SK-N-SH (cell line): ENCODE data around the gene FGD6. TPM values are rescaled to one million over a fixed set of nuclear protein-coding genes. Genes with fewer than 3 reads are reported as not detected.

Source experiments
- CTCF ChIA-PET: fragments of 300-600, 350-600 bp; formaldehyde crosslinking; extraction: SDS; loops from one replicate; lab custom pipeline; 2021; lab: Yijun Ruan, JAX
- POLR2A ChIA-PET: fragments of 350-600 bp; sonication (Branson Sonifier 250); formaldehyde crosslinking; extraction: SDS; loops from one replicate; lab custom pipeline; 2020; ENCODE audit warnings: antibody characterized with exemption, inconsistent platforms; lab: Yijun Ruan, JAX
- DNase-seq: peaks from one replicate; pipeline ENCODE4 v3.0.0; 2012
- H2AFZ ChIP-seq: fragments of 200-600 bp; sonication (generic); 2 replicates; pipeline ENCODE4 v1.8.1; 2016; ENCODE audit warnings: antibody characterized with exemption, mild to moderate bottlenecking, low read depth
- H3F3A ChIP-seq: fragments of 200-600 bp; sonication (generic); replicated peaks from 2 replicates; pipeline ENCODE3; 2016; ENCODE audit warnings: antibody characterized with exemption, mild to moderate bottlenecking; ENCODE audit not compliant: insufficient read depth
- H3K27ac ChIP-seq, 2 experiments: fragments of 200-500 bp in 1 of 2; fragments of 200-600 bp in 1 of 2; sonication (Bioruptor generic) in 1 of 2; sonication (generic), shearing (Covaris generic) in 1 of 2; 2 replicates each; pipeline versions ENCODE4 v1.5.1 to v1.6.1; 2014 to 2016; ENCODE audit warnings: low read depth in 2 of 2, inconsistent platforms in 1 of 2, low read length in 1 of 2, mild to moderate bottlenecking in 1 of 2, mixed read lengths in 1 of 2
- H3K27me3 ChIP-seq: fragments of 200-600 bp; sonication (generic), shearing (Covaris generic); 2 replicates; pipeline ENCODE4 v1.6.1; 2016; ENCODE audit warnings: mixed run types; ENCODE audit not compliant: insufficient read depth
- H3K36me3 ChIP-seq, 2 experiments: fragments of 200-500 bp in 1 of 2; fragments of 200-600 bp in 1 of 2; sonication (Bioruptor generic) in 1 of 2; sonication (generic) in 1 of 2; replicated peaks in 1 of 2; 2 replicates each; pipeline versions ENCODE3 to v1.5.1; 2014 to 2016; ENCODE audit warnings: low read length in 1 of 2, mild to moderate bottlenecking in 1 of 2; ENCODE audit not compliant: insufficient read depth in 2 of 2, control insufficient read depth in 1 of 2
- H3K4me1 ChIP-seq, 2 experiments: fragments of 200-500 bp in 1 of 2; fragments of 200-600 bp in 1 of 2; sonication (Bioruptor generic) in 1 of 2; sonication (generic), shearing (Covaris generic) in 1 of 2; 2 replicates each; pipeline versions ENCODE4 v1.5.1 to v1.6.1; 2014 to 2016; ENCODE audit warnings: low read depth in 1 of 2, low read length in 1 of 2, mixed run types in 1 of 2; ENCODE audit not compliant: insufficient read depth in 2 of 2, control insufficient read depth in 1 of 2
- H3K4me2 ChIP-seq: fragments of 200-600 bp; sonication (generic), shearing (Covaris generic); 2 replicates; pipeline ENCODE4 v1.6.1; 2017; ENCODE audit warnings: mixed run types
- H3K4me3 ChIP-seq, 2 experiments: fragments of 200-500 bp in 1 of 2; fragments of 200-600 bp in 1 of 2; sonication (Bioruptor generic) in 1 of 2; sonication (generic), shearing (Covaris generic) in 1 of 2; 2 replicates each; pipeline versions ENCODE4 v1.5.1 to v1.8.1; 2014 to 2016; ENCODE audit warnings: low read depth in 2 of 2, inconsistent platforms in 1 of 2, low read length in 1 of 2, mild to moderate bottlenecking in 1 of 2, mixed read lengths in 1 of 2, moderate library complexity in 1 of 2
- H3K79me2 ChIP-seq: fragments of 200-600 bp; sonication (generic); 2 replicates; pipeline ENCODE4 v1.8.1; 2017; ENCODE audit warnings: mild to moderate bottlenecking; ENCODE audit not compliant: insufficient read depth
- H3K9ac ChIP-seq: fragments of 200-600 bp; sonication (generic); 2 replicates; pipeline ENCODE4 v1.6.1; 2017; ENCODE audit warnings: mixed run types
- H3K9me2 ChIP-seq: fragments of 200-600 bp; sonication (generic); 2 replicates; pipeline ENCODE4 v1.6.1; 2017; ENCODE audit warnings: mixed run types
- H3K9me3 ChIP-seq: fragments of 200-600 bp; sonication (generic); 2 replicates; pipeline ENCODE4 v1.6.1; 2017; ENCODE audit warnings: mixed run types, mild to moderate bottlenecking, moderate library complexity
- H4K20me1 ChIP-seq: fragments of 200-600 bp; sonication (generic); 2 replicates; pipeline ENCODE4 v1.6.1; 2017; ENCODE audit warnings: mild to moderate bottlenecking, mixed run types; ENCODE audit not compliant: insufficient read depth
- CHD2 ChIP-seq: fragments of 150-350 bp; IDR thresholded peaks from 2 replicates; pipeline ENCODE4 v1.6.1; 2018; ENCODE audit warnings: low read length; ENCODE audit not compliant: partially characterized antibody
- EP300 ChIP-seq, 2 experiments: IDR thresholded peaks; 2 replicates each; pipeline versions ENCODE4 v1.4.0 to v1.6.1; 2012; ENCODE audit warnings: borderline replicate concordance in 1 of 2, low read depth in 1 of 2, low read length in 1 of 2
- FOSL2 ChIP-seq: IDR thresholded peaks from 2 replicates; pipeline ENCODE4 v1.4.0; 2012; ENCODE audit warnings: low read depth, mild to moderate bottlenecking, moderate library complexity, borderline replicate concordance
- FOXJ3 ChIP-seq: sonication (generic); formaldehyde crosslinking; IDR thresholded peaks from 2 replicates; pipeline ENCODE4 v1.5.1; 2020; ENCODE audit warnings: mild to moderate bottlenecking, missing genetic modification reagents
- FOXM1 ChIP-seq: IDR thresholded peaks from 2 replicates; pipeline ENCODE4 v1.4.0; 2012; ENCODE audit warnings: low read depth, mild to moderate bottlenecking
- GABPA ChIP-seq: IDR thresholded peaks from 2 replicates; pipeline ENCODE4 v1.4.0; 2012; ENCODE audit warnings: low read depth, mild to moderate bottlenecking
- GATA2 ChIP-seq: sonication (generic); formaldehyde crosslinking; IDR thresholded peaks from 2 replicates; pipeline ENCODE4 v1.5.0; 2020; ENCODE audit warnings: mild to moderate bottlenecking, missing genetic modification reagents
- MEF2A ChIP-seq: IDR thresholded peaks from 2 replicates; pipeline ENCODE4 v1.4.0; 2012; ENCODE audit warnings: low read depth, borderline replicate concordance
- MXI1 ChIP-seq: IDR thresholded peaks from 2 replicates; pipeline ENCODE4 v1.6.1; 2012; ENCODE audit warnings: mild to moderate bottlenecking, low read depth, low read length, improper control_type of control experiment
- NRF1 ChIP-seq: IDR thresholded peaks from 2 replicates; pipeline ENCODE4 v1.6.1; 2012; ENCODE audit warnings: low read depth, mild to moderate bottlenecking, low read length
- RCOR1 ChIP-seq: fragments of 150-350 bp; IDR thresholded peaks from 2 replicates; pipeline ENCODE4 v1.6.1; 2017; ENCODE audit warnings: antibody characterized with exemption, low read length
- RFX5 ChIP-seq: IDR thresholded peaks from 2 replicates; pipeline ENCODE4 v1.6.1; 2012; ENCODE audit warnings: mild to moderate bottlenecking, improper control_type of control experiment, low read length
- SIN3A ChIP-seq: IDR thresholded peaks from 2 replicates; pipeline ENCODE4 v1.6.1; 2012; ENCODE audit warnings: low read depth, mild to moderate bottlenecking, low read length, moderate library complexity, borderline replicate concordance
- SMC3 ChIP-seq: IDR thresholded peaks from 2 replicates; pipeline ENCODE4 v1.6.1; 2012; ENCODE audit warnings: low read depth, low read length, improper control_type of control experiment
- TAF1 ChIP-seq: IDR thresholded peaks from 2 replicates; pipeline ENCODE4 v1.6.1; 2012; ENCODE audit warnings: low read depth, mild to moderate bottlenecking, low read length, moderate library complexity, borderline replicate concordance
- TCF12 ChIP-seq: IDR thresholded peaks from 2 replicates; pipeline ENCODE4 v1.4.0; 2012
- TEAD4 ChIP-seq: IDR thresholded peaks from 2 replicates; pipeline ENCODE4 v1.4.0; 2012; ENCODE audit warnings: mild to moderate bottlenecking, borderline replicate concordance; ENCODE audit not compliant: insufficient read depth
- YY1 ChIP-seq: IDR thresholded peaks from 2 replicates; pipeline ENCODE4 v1.4.0; 2012; ENCODE audit warnings: low read depth, mild to moderate bottlenecking
- WGBS: methylation state at CpG from one replicate; pipeline ENCODE4 v1.1.6; 2017; ENCODE audit warnings: low lambda C conversion rate; 5-methylcytosine and 5-hydroxymethylcytosine counted together
- polyA plus RNA-seq, 3 experiments: library from polyadenylated mRNA; depleted of rRNA; stranded (reverse); fragments of >200 nt; gene quantifications; 2 replicates each; pipeline ENCODE4 v1.2.3, GENCODE V29; 2012
- TF ChIP-seq, protein P1 (sequence below): IDR thresholded peaks from 2 replicates; pipeline ENCODE4 v1.4.0; 2012; ENCODE audit warnings: low read depth, borderline replicate concordance
- TF ChIP-seq, protein P2 (sequence below): IDR thresholded peaks from 2 replicates; pipeline ENCODE4; 2012
- TF ChIP-seq, protein P3 (sequence below): fragments of 200-600 bp; sonication (generic); IDR thresholded peaks from 2 replicates; pipeline ENCODE4 v1.6.1; 2017; ENCODE audit warnings: antibody characterized with exemption, mild to moderate bottlenecking, moderate library complexity

Gene FGD6
- polyA plus RNA-seq, 1 of the 3 experiments (the other 2 are of a cell fraction) = 2.8 TPM

DNA sequence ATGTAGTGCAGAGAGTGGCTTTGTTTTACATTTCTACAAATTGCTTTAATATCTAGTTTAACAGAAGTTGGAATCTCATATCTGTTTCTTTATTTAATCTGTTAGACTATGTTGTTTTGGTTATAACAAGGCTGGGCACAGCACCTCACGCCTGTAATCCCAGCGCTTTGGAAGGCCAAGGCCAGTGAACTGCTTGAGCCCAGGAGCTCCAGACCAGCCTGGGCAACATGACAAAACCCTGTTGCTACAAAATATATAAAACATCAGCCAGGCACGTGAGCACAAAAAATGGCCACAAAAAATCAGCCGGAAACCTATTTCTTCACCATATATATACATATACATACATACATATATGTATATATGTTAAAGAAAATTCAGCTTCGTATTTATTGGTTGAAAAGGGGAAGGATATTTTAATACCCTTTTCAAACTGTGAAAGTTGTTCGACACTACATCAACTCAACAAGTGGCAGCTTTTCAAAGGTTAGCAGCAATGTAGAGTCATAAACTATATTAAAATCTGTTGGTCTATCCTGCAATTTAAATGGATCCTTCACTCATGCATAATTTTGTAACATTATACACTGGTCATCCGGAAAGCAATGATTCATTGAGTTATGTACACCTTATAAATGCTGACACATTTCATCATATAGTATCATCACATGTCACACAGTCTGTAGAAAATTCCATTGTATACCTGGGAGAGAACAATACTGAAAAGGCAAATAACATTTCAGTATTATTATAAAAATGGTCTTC is 151.0 kb downstream of the FGD6 start:
- CTCF ChIA-PET = interaction anchor here (1.0 kb wide), 1 partner anchor 9 kb away, joined by 3 read pairs; no protein-coding TSS in a partner anchor
- Histone ChIP-seq H4K20me1 (no peaks in the 10 kb centered on the region), H3K27ac (no peak overlapping the region), H2AFZ (no peak overlapping the region), H3K27me3 (no peaks in the 10 kb centered on the region), H3K4me3 (no peak overlapping the region), H3F3A (no peaks in the 10 kb centered on the region), H3K9ac (no peak overlapping the region), H3K9me3 (no peaks in the 10 kb centered on the region), H3K79me2 (peaks cover 34% of the 10 kb centered on the region), H3K4me1 (no peaks in the 10 kb centered on the region), H3K4me2 (no peak overlapping the region), H3K36me3 (peaks cover 30 to 35% of the 10 kb centered on the region in 2 experiments), H3K9me2 (no peaks in the 10 kb centered on the region)
- POLR2A ChIA-PET = no interaction called here
- WGBS = 91% methylated on average over 7 of the region's 7 CpGs
- no peak for DNase-seq
- TF ChIP-seq TCF12 (no peak), TAF1 (no peak), NRF1 (no peak), GATA2 (CRISPR knock-in tag) (no peak), CHD2 (no peak), TEAD4 (no peak)
- TF ChIP-seq, protein P1, sequence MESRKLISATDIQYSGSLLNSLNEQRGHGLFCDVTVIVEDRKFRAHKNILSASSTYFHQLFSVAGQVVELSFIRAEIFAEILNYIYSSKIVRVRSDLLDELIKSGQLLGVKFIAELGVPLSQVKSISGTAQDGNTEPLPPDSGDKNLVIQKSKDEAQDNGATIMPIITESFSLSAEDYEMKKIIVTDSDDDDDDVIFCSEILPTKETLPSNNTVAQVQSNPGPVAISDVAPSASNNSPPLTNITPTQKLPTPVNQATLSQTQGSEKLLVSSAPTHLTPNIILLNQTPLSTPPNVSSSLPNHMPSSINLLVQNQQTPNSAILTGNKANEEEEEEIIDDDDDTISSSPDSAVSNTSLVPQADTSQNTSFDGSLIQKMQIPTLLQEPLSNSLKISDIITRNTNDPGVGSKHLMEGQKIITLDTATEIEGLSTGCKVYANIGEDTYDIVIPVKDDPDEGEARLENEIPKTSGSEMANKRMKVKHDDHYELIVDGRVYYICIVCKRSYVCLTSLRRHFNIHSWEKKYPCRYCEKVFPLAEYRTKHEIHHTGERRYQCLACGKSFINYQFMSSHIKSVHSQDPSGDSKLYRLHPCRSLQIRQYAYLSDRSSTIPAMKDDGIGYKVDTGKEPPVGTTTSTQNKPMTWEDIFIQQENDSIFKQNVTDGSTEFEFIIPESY = no peak

DNA sequence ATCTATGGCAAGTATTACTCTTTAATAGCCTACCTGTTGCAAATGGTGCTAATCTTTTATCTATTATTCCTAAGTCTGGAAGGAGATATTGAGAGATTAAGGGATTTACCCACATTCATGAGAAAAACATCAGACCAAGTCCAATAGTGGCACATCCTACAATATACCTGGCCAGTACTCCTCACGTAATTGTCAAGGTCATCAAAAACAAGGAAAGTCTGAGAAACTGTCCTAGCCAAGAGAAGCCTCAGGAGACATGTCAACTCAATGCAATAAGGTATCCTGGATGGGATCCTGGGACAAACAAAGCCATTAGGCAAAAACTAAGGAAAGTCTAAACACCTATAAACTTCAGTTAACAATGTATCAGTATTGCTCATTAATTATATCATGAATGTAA is 156.3 kb downstream of the FGD6 start:
- H3K27me3 ChIP-seq = no peaks in the 10 kb centered on the region
- no peaks in the 10 kb centered on the region for H3K9me2 ChIP-seq
- H3K4me3 ChIP-seq = no peak overlapping the region
- no peaks in the 10 kb centered on the region for H4K20me1 ChIP-seq
- WGBS = 95% methylated on average over 1 of the region's 1 CpG
- H3K36me3 ChIP-seq = peaks cover 47 to 71% of the 10 kb centered on the region in 2 experiments
- no peak overlapping the region for H3K27ac ChIP-seq
- ChIA-PET CTCF (no interaction called here), POLR2A (no interaction called here)
- no peaks in the 10 kb centered on the region for H3K4me1 ChIP-seq
- H3K9me3 ChIP-seq = no peaks in the 10 kb centered on the region
- H3K4me2 ChIP-seq = no peak overlapping the region
- TF ChIP-seq SMC3 (no peak), FOSL2 (no peak), FOXM1 (no peak), GABPA (no peak), FOXJ3 (CRISPR knock-in tag) (no peak), SIN3A (no peak), NRF1 (no peak), RFX5 (no peak), GATA2 (CRISPR knock-in tag) (no peak), RCOR1 (no peak), TEAD4 (no peak), MXI1 (no peak), MEF2A (no peak), EP300 (IDR thresholded peaks at IDR 0.05; ENCODE audit: borderline replicate concordance in 1 of 2, low read depth in 1 of 2, low read length in 1 of 2) (no peak), YY1 (no peak)
- TF ChIP-seq, protein P2, sequence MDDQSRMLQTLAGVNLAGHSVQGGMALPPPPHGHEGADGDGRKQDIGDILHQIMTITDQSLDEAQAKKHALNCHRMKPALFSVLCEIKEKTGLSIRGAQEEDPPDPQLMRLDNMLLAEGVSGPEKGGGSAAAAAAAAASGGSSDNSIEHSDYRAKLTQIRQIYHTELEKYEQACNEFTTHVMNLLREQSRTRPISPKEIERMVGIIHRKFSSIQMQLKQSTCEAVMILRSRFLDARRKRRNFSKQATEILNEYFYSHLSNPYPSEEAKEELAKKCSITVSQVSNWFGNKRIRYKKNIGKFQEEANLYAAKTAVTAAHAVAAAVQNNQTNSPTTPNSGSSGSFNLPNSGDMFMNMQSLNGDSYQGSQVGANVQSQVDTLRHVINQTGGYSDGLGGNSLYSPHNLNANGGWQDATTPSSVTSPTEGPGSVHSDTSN = no peak
- TF ChIP-seq, protein P3, sequence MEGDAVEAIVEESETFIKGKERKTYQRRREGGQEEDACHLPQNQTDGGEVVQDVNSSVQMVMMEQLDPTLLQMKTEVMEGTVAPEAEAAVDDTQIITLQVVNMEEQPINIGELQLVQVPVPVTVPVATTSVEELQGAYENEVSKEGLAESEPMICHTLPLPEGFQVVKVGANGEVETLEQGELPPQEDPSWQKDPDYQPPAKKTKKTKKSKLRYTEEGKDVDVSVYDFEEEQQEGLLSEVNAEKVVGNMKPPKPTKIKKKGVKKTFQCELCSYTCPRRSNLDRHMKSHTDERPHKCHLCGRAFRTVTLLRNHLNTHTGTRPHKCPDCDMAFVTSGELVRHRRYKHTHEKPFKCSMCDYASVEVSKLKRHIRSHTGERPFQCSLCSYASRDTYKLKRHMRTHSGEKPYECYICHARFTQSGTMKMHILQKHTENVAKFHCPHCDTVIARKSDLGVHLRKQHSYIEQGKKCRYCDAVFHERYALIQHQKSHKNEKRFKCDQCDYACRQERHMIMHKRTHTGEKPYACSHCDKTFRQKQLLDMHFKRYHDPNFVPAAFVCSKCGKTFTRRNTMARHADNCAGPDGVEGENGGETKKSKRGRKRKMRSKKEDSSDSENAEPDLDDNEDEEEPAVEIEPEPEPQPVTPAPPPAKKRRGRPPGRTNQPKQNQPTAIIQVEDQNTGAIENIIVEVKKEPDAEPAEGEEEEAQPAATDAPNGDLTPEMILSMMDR = no peak
- TF ChIP-seq, protein P1 = no peak
- H3K9ac ChIP-seq = no peak overlapping the region
- no peaks in the 10 kb centered on the region for H3F3A ChIP-seq
- no peak overlapping the region for H2AFZ ChIP-seq
- DNase-seq = no peak
- H3K79me2 ChIP-seq = no peaks in the 10 kb centered on the region; the same call in 1 of the 2 replicates
